Raji (cell line): ENCODE data around the gene MYO1D.

Experiments
- POLR2A ChIP-seq: IDR thresholded peaks from 2 replicates; pipeline ENCODE4 v1.6.1; 2011; ENCODE audit warnings: low read depth, low read length, control low read depth; ENCODE audit not compliant: insufficient read depth

MYO1D gene

DNA sequence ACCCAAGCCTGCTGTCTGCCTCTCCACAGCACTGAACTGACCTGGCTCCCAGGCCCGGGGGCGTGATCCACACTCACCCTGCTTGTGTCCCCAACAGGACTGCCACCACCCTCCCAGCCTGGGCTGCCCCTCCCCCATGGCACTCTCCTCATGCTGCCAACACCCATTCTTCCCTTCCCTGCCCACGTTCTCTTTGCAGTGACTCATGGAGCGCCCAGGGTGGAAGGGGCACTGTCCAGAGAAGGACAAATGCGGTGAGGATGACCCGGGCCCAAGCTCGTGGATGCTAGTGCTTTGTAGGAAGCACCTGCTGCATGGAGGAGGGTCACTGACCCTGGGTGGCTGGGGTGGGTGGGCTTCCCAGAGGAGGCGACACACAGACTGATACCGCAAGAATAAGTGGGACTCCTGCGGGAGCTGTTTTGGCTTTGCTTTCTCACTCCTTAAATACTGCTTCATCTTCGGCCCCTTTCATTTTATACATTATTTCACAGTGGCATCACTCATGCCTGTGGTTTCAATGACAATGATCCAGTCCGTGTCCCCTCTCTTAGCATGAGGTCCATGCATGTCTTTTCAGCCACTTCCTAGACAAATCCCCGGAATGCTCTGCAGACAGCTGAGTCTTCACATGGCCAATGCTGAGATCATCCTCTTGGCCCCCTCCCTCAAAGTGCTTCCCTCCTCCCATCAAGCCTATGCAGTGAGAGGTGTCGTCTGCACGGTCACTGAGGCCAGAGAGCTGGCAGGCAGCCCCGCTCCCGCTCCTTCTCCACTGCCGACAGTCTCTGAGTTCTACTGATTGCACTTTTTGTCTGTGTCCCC, 372.5 kb downstream of the MYO1D start:
- no peak for TF ChIP-seq POLR2A

- no peak for TF ChIP-seq POLR2A
These were observed 373.4 kb downstream of the MYO1D start for GRCh38 chr17:32503251-32504165.

- no peak for TF ChIP-seq POLR2A
These were observed 374.2 kb downstream of the MYO1D start for GRCh38 chr17:32502710-32503109.

DNA sequence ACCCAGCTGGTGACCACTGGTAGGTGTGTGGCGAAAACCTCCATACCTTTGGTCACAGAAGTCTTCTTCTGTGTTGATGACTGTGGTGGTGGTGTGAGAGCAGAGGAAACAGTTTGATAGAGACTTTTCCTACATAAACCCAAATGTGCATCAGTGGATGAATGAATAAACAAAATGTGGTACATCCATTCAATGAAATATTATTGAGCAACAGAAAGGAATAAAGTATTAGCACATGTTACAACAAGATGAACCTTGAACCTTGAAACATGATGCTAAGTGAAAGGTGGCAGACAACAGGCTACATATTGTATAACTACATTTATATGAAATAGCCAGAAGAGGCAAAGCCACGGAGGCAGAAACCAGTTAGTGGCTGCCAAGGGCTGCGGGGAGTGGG, 374.9 kb downstream of the MYO1D start:
- no peak for TF ChIP-seq POLR2A

GRCh38 chr17:32498391-32498790, 378.5 kb downstream of the MYO1D start:
- TF ChIP-seq POLR2A = no peak

GRCh38 chr17:32497431-32498205, 379.3 kb downstream of the MYO1D start:
- TF ChIP-seq POLR2A = no peak

DNA sequence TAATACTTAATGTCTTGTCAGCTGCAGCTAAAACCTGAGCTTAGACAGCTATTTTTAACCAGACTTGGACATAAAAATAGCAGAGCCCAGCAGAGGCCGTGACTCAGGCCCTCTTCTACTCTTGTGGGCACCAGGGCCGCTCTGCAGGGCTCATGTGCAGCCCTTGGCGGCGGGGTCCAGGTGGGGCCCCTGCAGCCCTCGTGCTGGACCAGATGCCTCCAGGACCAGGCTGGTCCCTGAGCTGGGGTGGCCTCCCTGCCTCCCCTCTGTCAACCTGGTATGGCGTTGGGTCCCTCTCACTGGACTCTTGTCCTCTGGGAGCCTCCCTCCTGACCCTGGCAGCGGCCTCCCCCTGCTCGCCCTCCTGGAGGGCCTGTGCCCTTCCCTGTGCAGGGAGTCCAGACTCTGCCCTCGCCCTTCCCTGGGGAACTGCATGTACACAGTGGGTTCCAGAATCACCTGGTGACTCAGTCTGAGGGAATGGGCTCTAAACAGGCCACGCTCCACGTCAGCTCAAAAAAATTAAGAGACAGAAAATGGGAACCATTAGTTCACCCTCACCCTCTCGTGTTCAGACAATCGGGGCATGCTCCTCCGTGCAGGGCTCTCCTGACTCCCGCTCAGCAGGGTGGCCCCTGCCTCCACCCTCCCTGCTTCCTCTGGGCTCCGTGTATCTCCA, 380.4 kb downstream of the MYO1D start:
- TF ChIP-seq POLR2A = no peak

DNA sequence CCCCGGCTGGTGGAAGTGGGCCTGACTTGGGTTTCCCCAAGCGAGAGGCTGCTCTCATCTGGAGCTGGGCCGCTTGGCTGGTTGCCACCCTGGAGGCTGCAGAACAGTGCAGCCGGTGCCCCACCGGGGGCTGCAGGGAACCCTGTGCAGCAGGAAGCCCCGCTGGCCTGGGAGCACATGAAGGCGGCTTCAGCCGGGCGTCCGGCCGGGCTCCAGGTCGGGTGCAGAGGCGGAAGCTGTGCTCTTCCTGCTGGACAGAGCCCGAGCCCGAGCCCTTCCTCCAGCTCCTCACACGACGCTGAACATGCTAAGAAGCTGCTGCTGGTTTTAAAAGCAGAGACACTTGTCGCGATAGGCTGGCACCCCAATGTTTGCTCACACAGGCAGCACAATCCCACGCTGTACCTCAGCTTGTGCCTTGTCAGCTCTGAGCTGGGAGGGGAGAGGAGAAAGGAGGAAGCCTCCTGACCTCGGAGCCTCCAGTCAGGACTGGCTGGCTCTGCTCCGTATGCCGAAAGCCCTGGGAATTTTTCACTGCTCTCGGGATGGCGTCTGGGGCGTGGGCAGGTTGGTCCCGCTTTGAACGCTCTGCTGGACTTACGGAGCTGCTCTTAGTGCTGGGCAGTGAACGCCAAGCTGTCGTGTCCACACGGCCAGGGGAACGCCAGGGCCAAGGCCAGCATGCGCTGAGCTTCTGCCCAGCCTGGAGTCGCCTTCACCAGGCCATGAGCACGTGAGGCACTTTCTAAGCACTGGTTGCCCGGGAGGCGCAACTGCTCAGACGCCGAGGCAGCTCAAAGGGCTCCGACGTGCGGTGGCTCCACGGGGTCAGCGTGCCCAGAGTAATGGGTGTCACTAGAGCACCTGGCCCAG, 381.3 kb downstream of the MYO1D start:
- TF ChIP-seq POLR2A = no peak

GRCh38 chr17:32494621-32495358, 382.1 kb downstream of the MYO1D start:
- no peak for TF ChIP-seq POLR2A

- no peak for TF ChIP-seq POLR2A
These were observed 382.9 kb downstream of the MYO1D start for GRCh38 chr17:32493976-32494513.

DNA sequence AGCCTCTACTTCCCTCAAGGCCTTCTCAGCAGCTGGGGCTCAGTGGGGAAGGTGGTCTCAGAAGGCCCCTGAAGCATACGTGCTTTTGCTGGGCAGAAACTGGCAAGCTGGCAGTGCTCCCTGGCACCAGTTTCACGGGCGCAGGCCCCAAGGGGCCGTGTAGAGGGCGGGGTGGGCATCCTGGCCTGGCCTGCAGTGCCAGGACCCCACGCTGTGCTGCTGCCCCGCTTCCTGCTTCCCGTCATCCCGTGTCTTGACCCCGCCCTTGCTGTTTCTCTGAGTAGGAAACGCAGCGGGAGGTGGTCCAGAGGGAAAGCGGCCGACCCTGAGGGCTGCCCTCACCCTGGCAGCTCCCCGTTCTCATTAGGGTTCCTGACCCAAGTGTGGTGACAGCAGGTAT, 383.4 kb downstream of the MYO1D start:
- no peak for TF ChIP-seq POLR2A

DNA sequence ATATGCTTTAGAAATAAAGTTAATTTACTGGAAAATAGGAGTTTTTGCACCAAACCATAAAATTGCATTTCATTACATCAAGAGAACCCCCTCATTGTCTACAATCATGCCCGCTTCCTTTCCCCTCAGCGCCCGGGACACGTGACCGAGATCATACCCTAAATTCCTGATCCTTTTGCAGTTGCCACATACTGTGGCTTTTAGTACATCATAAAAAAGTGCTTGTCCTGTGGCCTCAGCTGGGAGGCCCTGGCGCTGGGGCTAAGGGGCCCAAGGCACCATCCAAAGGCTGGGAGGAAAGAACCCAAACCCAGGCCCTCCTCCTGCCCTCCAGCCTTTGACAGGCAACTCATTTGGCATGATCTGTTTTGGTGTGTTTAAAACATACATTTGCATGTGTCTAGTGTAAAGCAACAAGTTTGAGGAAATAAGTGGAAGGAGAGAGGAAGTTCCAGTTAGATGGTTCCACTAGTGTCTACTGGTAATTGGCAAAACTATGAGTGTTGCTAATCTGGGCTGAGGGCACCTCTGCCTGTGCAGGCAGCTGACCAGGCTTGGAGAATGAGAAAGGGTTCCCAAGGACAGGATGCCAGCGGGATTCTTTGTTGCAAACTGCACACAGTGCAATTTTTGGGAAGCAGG, 384.2 kb downstream of the MYO1D start:
- TF ChIP-seq POLR2A = no peak
